K562 (cell line): Measurements from ENCODE around the gene SEC23IP. TPM values are rescaled to one million over a fixed set of nuclear protein-coding genes. Genes with fewer than 3 reads are reported as not detected.
A peak's percentile ranks its signal among the peaks of the same experiment; 100 is the strongest.

Experiments
- ETS2 ChIP-seq: IDR thresholded peaks from 2 replicates; pipeline ENCODE4 v1.6.1; 2016; ENCODE audit warnings: borderline replicate concordance, missing genetic modification characterization, mild to moderate bottlenecking, moderate library complexity, missing compliant biosample characterization; ENCODE audit not compliant: poor library complexity, severe bottlenecking
- MED1 ChIP-seq: sonication (generic); formaldehyde crosslinking; IDR thresholded peaks from 2 replicates; pipeline ENCODE4 v1.8.1; 2023; ENCODE audit warnings: missing genetic modification reagents, borderline replicate concordance
- NR0B1 ChIP-seq: fragments of 450-650 bp; IDR thresholded peaks from one replicate; pipeline ENCODE4 v1.6.1; 2018; ENCODE audit warnings: mild to moderate bottlenecking, moderate library complexity; ENCODE audit not compliant: partially characterized antibody
- PHB2 ChIP-seq: fragments of 450-650 bp; IDR thresholded peaks from 2 replicates; pipeline ENCODE4 v1.6.1; 2017; ENCODE audit warnings: low read depth
- PREB ChIP-seq: sonication (generic); formaldehyde crosslinking; IDR thresholded peaks from 2 replicates; pipeline ENCODE4 v1.8.1; 2023; ENCODE audit warnings: mild to moderate bottlenecking, missing genetic modification reagents
- RAD51 ChIP-seq: fragments of 450-650 bp; IDR thresholded peaks from 2 replicates; pipeline ENCODE4 v1.7.1; 2016; ENCODE audit warnings: low read depth, mild to moderate bottlenecking, borderline replicate concordance
- SMC3 ChIP-seq: conservative IDR thresholded peaks from 2 replicates; pipeline ENCODE4 v1.6.1; 2011; ENCODE audit warnings: low read depth, low read length, improper control_type of control experiment; ENCODE audit not compliant: insufficient read depth
- STAT5B ChIP-seq: fragments of 250-450 bp; sonication (Bioruptor Pico); IDR thresholded peaks from 2 replicates; pipeline ENCODE4 v1.8.0; 2021; ENCODE audit warnings: mild to moderate bottlenecking, inconsistent platforms
- ZNF274 ChIP-seq: IDR thresholded peaks from 2 replicates; pipeline ENCODE4 v1.6.1; 2011; ENCODE audit warnings: low read depth, mild to moderate bottlenecking, low read length, moderate library complexity, borderline replicate concordance
- ZNF316 ChIP-seq: fragments of 450-650 bp; IDR thresholded peaks from 2 replicates; pipeline ENCODE4 v1.6.1; 2016
- ZNF512 ChIP-seq: IDR thresholded peaks from 2 replicates; pipeline ENCODE4 v1.6.1; 2016; ENCODE audit warnings: missing genetic modification characterization, missing compliant biosample characterization
- ZNF766 ChIP-seq: fragments of 200-800 bp; sonication (Bioruptor generic); conservative IDR thresholded peaks from 2 replicates; pipeline ENCODE4 v1.6.1; 2016; ENCODE audit warnings: missing genetic modification characterization, missing compliant biosample characterization
- polyA plus RNA-seq, 8 experiments: library from polyadenylated mRNA; depleted of rRNA in 4 of 8; stranded (reverse) in 5 of 8; unstranded in 3 of 8; fragments of >200 nt; fragmentation: Nextera tagmentation in 2 of 8; fragmentation: Illumina TruSeq in 1 of 8; extraction: Ambion mirVana in 2 of 8; extraction: Trizol in 1 of 8; gene quantifications; 2 replicates each; pipeline versions ENCODE4 v1.2.1 to v1.2.3, GENCODE V29; 2011 to 2014; ENCODE audit warnings: inconsistent platforms in 1 of 8, missing spikeins in 1 of 8
- total RNA-seq, 7 experiments: library from RNA; depleted of rRNA in 6 of 7; stranded (reverse); fragments of >200 nt in 6 of 7; fragmentation: Illumina TruSeq in 2 of 7; extraction: Trizol in 2 of 7; gene quantifications; 2 replicates each; pipeline versions ENCODE4 v1.2.1 to v1.2.3, GENCODE V29; 2011 to 2021; ENCODE audit warnings: low replicate concordance in 1 of 7
- TF ChIP-seq, protein P1 (sequence below), 2 experiments: fragments of 450-650 bp; IDR thresholded peaks; 2 replicates each; pipeline ENCODE4 v1.6.1; 2016; ENCODE audit warnings: mild to moderate bottlenecking in 2 of 2, borderline replicate concordance in 1 of 2, low read depth in 1 of 2, moderate library complexity in 1 of 2

SEC23IP gene
- total and polyA plus RNA-seq, 9 of the 15 experiments (the other 6 are each of a cell fraction or from before 2014, with no cell fraction given): 15.8 to 38.4 (median 22.5) TPM

DNA sequence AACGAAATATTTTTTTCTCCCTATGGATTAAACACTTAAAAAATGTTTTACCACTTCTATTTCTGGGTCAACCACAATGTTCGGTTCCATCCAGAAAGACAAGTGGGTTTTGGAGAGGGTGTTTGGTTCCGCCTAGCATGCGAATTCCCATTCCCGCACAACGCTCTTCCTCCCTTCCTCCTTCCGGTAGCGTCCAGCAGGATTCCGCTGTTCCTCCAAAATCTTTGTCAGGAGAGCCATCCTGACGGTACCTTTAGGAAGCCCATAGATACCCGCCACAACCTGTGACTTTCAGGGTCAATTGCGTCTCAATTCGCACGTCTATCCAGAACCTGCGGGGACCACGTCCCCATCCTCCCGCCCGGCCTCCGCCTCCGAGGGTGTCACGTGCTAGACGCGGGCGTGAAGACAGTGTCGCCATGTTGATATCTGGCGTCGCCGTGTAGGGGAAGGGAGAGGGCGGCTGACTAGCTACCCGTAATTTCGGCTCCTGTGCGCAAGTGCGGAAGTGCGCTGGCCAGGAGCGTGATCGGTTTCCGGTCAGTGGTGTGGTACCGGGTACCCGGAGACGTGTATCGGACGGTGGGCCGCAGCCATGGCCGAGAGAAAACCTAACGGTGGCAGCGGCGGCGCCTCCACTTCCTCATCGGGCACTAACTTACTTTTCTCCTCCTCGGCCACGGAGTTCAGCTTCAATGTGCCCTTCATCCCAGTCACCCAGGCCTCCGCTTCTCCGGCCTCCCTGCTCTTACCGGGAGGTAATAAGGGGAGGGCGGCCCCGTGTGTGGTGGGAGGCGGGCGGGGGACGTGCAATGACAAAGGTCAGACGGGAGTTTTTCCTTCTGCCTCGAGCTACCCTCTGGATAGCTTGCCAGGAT, at the start of gene SEC23IP (continued):
- TF ChIP-seq, protein P1, sequence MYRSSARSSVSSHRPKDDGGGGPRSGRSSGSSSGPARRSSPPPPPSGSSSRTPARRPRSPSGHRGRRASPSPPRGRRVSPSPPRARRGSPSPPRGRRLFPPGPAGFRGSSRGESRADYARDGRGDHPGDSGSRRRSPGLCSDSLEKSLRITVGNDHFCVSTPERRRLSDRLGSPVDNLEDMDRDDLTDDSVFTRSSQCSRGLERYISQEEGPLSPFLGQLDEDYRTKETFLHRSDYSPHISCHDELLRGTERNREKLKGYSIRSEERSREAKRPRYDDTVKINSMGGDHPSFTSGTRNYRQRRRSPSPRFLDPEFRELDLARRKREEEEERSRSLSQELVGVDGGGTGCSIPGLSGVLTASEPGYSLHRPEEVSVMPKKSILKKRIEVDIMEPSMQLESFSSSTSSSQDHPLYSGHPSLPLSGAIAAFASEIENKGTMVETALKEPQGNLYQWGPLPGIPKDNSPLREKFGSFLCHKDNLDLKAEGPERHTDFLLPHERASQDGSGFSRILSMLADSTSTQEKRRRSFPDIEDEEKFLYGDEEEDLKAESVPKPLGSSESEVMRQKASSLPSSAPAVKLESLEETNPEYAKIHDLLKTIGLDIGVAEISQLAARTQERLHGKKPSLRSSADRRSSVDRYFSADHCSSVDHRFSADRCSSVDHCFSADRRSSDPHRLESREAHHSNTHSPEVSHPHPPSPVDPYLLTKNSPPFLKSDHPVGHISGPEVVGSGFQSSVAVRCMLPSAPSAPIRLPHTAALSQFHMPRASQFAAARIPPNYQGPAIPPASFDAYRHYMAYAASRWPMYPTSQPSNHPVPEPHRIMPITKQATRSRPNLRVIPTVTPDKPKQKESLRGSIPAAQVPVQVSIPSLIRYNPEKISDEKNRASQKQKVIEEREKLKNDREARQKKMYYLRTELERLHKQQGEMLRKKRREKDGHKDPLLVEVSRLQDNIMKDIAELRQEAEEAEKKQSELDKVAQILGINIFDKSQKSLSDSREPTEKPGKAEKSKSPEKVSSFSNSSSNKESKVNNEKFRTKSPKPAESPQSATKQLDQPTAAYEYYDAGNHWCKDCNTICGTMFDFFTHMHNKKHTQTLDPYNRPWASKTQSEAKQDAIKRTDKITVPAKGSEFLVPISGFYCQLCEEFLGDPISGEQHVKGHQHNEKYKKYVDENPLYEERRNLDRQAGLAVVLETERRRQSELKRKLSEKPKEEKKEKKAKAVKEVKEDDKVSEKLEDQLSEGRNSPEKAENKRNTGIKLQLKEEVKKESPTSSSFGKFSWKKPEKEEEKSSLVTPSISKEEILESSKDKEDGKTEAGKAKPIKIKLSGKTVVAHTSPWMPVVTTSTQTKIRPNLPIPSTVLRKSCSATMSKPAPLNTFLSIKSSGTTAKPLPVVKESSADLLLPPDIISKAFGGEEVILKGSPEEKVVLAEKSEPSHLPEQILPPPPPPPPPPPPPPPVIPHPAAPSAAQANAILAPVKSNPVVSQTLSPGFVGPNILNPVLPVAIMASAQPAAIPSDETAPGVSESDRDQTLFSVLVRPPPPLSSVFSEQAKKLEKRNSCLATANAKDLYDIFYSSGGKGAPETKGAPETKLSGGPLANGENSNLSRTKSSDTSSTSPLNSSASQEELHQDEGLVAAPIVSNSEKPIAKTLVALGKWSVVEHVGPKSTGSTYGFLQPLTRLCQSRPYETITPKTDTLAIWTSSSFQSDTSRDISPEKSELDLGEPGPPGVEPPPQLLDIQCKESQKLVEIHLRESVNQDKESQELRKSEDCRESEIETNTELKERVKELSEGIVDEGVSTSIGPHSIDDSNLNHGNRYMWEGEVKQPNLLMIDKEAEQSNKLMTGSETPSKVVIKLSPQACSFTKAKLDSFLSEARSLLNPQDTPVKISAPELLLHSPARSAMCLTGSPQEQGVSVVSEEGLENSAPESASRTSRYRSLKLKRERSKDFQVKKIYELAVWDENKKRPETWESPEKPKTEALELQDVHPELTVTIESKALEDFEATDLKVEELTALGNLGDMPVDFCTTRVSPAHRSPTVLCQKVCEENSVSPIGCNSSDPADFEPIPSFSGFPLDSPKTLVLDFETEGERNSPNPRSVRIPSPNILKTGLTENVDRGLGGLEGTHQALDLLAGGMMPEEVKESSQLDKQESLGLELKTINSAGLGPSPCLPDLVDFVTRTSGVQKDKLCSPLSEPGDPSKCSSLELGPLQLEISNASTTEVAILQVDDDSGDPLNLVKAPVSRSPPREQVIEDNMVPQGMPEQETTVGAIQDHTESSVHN (IDR thresholded peaks at IDR 0.05; ENCODE audit: borderline replicate concordance in 1 of 2, low read depth in 1 of 2): no peak
- TF ChIP-seq NR0B1 (no peak), SMC3 (no peak), ZNF316 (no peak), ZNF512 (tag) (no peak), ETS2 (no peak), PREB (CRISPR knock-in tag) (no peak), ZNF766 (no peak), MED1 (CRISPR knock-in tag) (no peak), ZNF274 (no peak), STAT5B (CRISPR knock-in tag) (no peak), PHB2 (no peak), RAD51 (peak; percentile 93)
